KMS-11 (cell line): ENCODE measurements around the gene CASQ2.

Experiments used
- H2AFZ ChIP-seq: fragments of 200-600 bp; sonication (generic); 2 replicates; pipeline ENCODE4 v1.6.1; 2016; ENCODE audit warnings: antibody characterized with exemption, mixed run types, low read depth
- H3K27ac ChIP-seq: fragments of 200-600 bp; sonication (generic); 2 replicates; pipeline ENCODE4 v1.6.1; 2016; ENCODE audit warnings: mild to moderate bottlenecking, mixed run types
- H3K27me3 ChIP-seq: fragments of 200-600 bp; sonication (generic); 2 replicates; pipeline ENCODE4 v1.6.1; 2017; ENCODE audit warnings: mild to moderate bottlenecking, low read depth, mixed run types, moderate library complexity; ENCODE audit not compliant: insufficient read depth
- H3K36me3 ChIP-seq: fragments of 200-600 bp; sonication (generic); 2 replicates; pipeline ENCODE4 v1.6.1; 2017; ENCODE audit warnings: mild to moderate bottlenecking, mixed run types; ENCODE audit not compliant: insufficient read depth
- H3K4me1 ChIP-seq: fragments of 200-600 bp; sonication (generic); 2 replicates; pipeline ENCODE4 v1.6.1; 2016; ENCODE audit warnings: mild to moderate bottlenecking, low read depth, mixed run types; ENCODE audit not compliant: poor library complexity, severe bottlenecking
- H3K4me2 ChIP-seq: fragments of 200-600 bp; sonication (generic); 2 replicates; pipeline ENCODE4 v1.7.0; 2016; ENCODE audit warnings: mild to moderate bottlenecking, mixed run types
- H3K4me3 ChIP-seq: fragments of 200-600 bp; sonication (generic); IDR thresholded peaks from 2 replicates; pipeline ENCODE4 v1.6.1; 2017; ENCODE audit warnings: low read depth, low read length, mixed read lengths; ENCODE audit not compliant: insufficient read depth
- H3K79me2 ChIP-seq: fragments of 200-600 bp; sonication (generic); 2 replicates; pipeline ENCODE4 v1.6.1; 2016; ENCODE audit warnings: low read depth, mixed run types; ENCODE audit not compliant: insufficient read depth
- H3K9ac ChIP-seq: fragments of 200-600 bp; sonication (generic); 2 replicates; pipeline ENCODE4 v1.6.1; 2016; ENCODE audit warnings: mild to moderate bottlenecking, mixed run types
- H4K20me1 ChIP-seq: fragments of 200-600 bp; sonication (generic); 2 replicates; pipeline ENCODE4 v1.6.1; 2016; ENCODE audit warnings: mild to moderate bottlenecking, mixed run types; ENCODE audit not compliant: insufficient read depth
- CTCF ChIP-seq: fragments of 200-600 bp; sonication (generic); conservative IDR thresholded peaks from 2 replicates; pipeline ENCODE4 v1.6.1; 2017; ENCODE audit warnings: low read depth, mild to moderate bottlenecking, antibody characterized with exemption, low read length, moderate library complexity, mixed read lengths

Gene CASQ2

DNA sequence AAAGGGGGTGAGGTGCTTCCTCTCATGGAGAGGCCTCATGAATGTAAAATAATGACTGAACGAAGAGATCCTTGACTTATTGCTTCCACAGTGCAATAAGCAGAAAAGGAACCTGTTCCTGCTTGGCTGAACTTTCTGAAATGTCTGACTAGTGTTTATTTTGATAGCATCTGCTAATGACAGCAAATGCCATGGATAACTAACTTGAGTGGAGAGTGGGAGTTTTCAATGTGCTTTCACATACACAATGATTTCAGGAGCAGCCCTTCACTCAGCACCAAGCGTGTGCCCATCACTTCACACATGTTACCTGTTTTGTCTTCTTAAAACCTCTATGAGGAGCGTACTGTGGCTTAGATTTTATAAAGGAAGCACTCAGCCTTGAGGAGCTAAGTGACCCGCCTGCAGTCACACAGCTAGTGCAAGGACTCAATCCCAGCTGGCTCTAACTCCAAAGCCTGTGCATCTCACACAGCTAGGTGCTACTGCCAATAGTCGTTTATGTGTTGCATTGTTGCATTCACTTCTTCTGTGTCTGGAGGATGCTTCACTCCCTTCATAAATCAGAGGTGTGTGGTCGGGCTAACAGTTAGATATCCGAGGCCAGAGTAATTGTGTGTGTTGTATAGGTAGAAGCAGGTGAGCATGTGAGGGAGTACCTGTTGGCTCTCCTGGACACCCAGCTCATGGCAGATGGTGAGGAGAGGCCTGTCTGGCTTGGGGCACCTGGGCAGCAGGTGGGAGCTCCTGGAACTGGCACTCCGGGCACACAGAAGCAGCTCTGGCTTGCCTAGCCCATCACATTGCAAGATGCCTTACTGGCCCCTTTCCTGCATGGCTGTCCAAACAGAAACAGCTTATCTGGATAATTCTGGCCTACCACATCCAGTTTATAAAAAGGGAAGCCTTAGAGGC lies 12.8 kb downstream of the CASQ2 start:
- no peak overlapping the region for H3K4me2 ChIP-seq
- H3K27me3 ChIP-seq = no peaks in the 10 kb centered on the region
- H3K36me3 ChIP-seq = no peaks in the 10 kb centered on the region
- no peak overlapping the region for H3K27ac ChIP-seq
- no peak overlapping the region for H2AFZ ChIP-seq
- H4K20me1 ChIP-seq = no peaks in the 10 kb centered on the region
- no peak overlapping the region for H3K4me3 ChIP-seq
- no peaks in the 10 kb centered on the region for H3K79me2 ChIP-seq
- no peak for TF ChIP-seq CTCF
- no peak overlapping the region for H3K9ac ChIP-seq
- no peaks in the 10 kb centered on the region for H3K4me1 ChIP-seq

DNA sequence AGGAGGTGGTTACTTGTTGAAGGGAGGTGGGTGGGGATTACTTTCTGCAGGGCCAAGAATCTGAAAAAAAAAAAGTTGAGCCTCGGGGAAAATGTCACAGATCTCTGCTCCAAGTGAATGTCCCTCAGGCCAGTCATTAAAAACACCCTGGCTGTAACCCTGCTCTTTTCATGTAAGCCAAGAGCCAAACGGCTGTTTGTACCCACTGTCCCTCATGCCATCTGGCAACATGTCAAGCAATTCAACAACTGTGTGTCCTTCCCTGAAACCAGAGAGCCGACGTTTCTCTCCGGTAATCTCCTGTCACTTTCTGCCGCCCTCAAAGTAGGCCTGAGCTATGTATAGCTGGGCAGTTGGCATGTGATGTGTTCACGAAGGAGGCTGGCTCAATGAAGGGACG lies 14.7 kb downstream of the CASQ2 start:
- Histone ChIP-seq H3K4me1 (no peaks in the 10 kb centered on the region), H3K4me3 (no peak overlapping the region), H3K9ac (no peak overlapping the region), H2AFZ (no peak overlapping the region), H4K20me1 (no peaks in the 10 kb centered on the region), H3K27ac (no peak overlapping the region), H3K79me2 (no peaks in the 10 kb centered on the region), H3K27me3 (no peaks in the 10 kb centered on the region), H3K4me2 (no peak overlapping the region), H3K36me3 (no peaks in the 10 kb centered on the region)
- no peak for TF ChIP-seq CTCF

DNA sequence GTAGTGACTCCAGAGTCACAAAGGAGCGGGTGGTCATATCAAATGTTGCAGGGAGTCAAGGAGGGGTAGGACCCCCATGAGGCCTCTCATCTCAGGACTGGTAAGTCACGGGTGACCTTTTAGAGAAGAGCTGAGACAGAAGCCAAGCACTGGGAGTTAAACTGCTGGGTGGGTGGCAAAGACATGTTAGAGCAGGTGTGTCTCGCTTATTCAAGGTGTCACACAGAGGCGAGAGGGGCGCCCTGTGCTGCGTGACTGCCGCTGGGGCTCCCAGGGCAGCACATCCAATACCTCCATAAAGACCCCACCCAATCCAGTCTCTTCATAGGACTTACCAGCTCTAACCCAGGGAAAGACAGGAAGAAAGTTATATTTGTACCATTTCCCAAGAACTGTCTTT lies 15.2 kb downstream of the CASQ2 start:
- Histone ChIP-seq H3K4me1 (no peaks in the 10 kb centered on the region), H3K27ac (no peak overlapping the region), H3K36me3 (no peaks in the 10 kb centered on the region), H4K20me1 (no peaks in the 10 kb centered on the region), H3K27me3 (no peaks in the 10 kb centered on the region), H2AFZ (no peak overlapping the region), H3K4me3 (no peak overlapping the region), H3K79me2 (no peaks in the 10 kb centered on the region), H3K9ac (no peak overlapping the region), H3K4me2 (no peak overlapping the region)
- no peak for TF ChIP-seq CTCF

DNA sequence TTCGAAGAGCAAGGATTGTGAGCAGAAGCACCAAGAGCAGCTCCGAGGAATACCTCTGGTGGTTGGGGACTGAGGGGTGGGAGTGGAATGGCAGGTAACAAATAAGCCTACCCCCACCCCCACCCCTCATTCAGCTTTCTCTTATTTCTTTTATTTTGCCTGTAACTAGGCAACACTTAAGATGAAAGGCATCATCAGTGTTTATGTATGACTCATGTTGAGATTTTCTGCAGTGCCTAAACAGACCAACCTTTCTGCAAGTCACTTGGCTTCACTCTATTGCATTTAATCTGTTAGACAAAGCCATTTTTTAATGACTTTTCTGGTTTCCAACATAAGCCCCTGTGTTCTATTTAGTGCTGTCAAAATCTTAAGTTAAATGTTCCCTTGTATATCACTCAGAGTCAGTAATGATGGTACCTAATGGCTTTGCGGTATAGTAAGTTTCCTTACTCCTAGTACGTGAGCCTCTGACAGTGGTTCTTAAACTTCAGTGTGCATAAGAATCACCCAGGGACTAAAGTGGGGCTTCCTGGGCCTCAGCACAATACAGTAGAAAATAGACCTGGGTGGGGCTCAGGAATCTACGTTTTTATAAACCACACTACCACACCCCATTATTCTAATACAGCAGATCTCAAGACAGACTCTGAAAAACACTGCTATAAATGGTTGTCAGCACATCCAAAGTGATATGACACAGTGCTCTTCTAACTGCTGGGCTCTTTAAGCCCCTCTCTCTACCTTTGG lies 19.9 kb downstream of the CASQ2 start:
- Histone ChIP-seq H4K20me1 (no peaks in the 10 kb centered on the region), H3K27me3 (no peaks in the 10 kb centered on the region), H3K27ac (no peak overlapping the region), H3K4me1 (no peaks in the 10 kb centered on the region), H3K9ac (no peak overlapping the region), H3K4me3 (no peak overlapping the region), H2AFZ (no peak overlapping the region), H3K79me2 (no peaks in the 10 kb centered on the region), H3K4me2 (no peak overlapping the region), H3K36me3 (no peaks in the 10 kb centered on the region)
- TF ChIP-seq CTCF = no peak
